Astrocyte (in vitro differentiated cells and primary cell): ENCODE data around the gene ILRUN.

Experiments
- CTCF ChIP-seq: IDR thresholded peaks from 2 replicates; pipeline ENCODE4 v1.5.1; 2011; ENCODE audit warnings: low read depth, mild to moderate bottlenecking, inconsistent platforms, low read length, moderate library complexity; ENCODE audit not compliant: insufficient read depth
- EZH2 ChIP-seq: IDR thresholded peaks from 2 replicates; pipeline ENCODE4 v1.6.1; 2012; ENCODE audit warnings: mild to moderate bottlenecking, low read length, inconsistent platforms; ENCODE audit not compliant: insufficient read depth

- TF ChIP-seq CTCF, result no peak
- no peak for TF ChIP-seq EZH2
Measured at GRCh38 chr6:34743625-34744293, 47.2 kb upstream of the ILRUN start.
